Astrocyte of the spinal cord (primary cell): ENCODE measurements around the gene USH1C.

Experiments
- DNase-seq: peaks from one replicate; pipeline ENCODE4 v3.0.0; 2011; ENCODE audit warnings: low read depth, low spot score
- H3K4me3 ChIP-seq: 2 replicates; pipeline ENCODE4 v1.5.1; 2011; ENCODE audit warnings: low read depth, mild to moderate bottlenecking, low read length, moderate library complexity
- CTCF ChIP-seq: IDR thresholded peaks from 2 replicates; pipeline ENCODE4 v1.5.1; 2012; ENCODE audit warnings: low read depth, mild to moderate bottlenecking, low read length, inconsistent platforms
- in situ Hi-C: cut with HindIII; loops from 2 replicates; pipeline ENCODE4 v1.10.0; 2017; ENCODE audit warnings: low sequenced_read_pairs

The USH1C gene

GRCh38 chr11:17506314-17506713 lies 37.9 kb downstream of the USH1C start:
- no peak for TF ChIP-seq CTCF
- H3K4me3 ChIP-seq: no peak overlapping the region
- in situ Hi-C loops: no loop called here
- DNase-seq: no peak

- no peak overlapping the region for H3K4me3 ChIP-seq
- TF ChIP-seq CTCF: no peak
- in situ Hi-C loops: no loop called here
- no peak for DNase-seq
Observed at GRCh38 chr11:17505146-17505545, 39.1 kb downstream of the USH1C start.

- H3K4me3 ChIP-seq: no peak overlapping the region
- in situ Hi-C loops: no loop called here
- TF ChIP-seq CTCF: peak; percentile 92
- DNase-seq: peak; percentile 60
Observed at GRCh38 chr11:17504330-17505107, 39.7 kb downstream of the USH1C start.

- H3K4me3 ChIP-seq: no peak overlapping the region
- no peak for DNase-seq
- in situ Hi-C loops: no loop called here
- no peak for TF ChIP-seq CTCF
Observed at GRCh38 chr11:17502630-17503029, 41.6 kb downstream of the USH1C start.

GRCh38 chr11:17500673-17501072 lies 43.5 kb downstream of the USH1C start:
- no peak for TF ChIP-seq CTCF
- in situ Hi-C loops: no loop called here
- no peak overlapping the region for H3K4me3 ChIP-seq

GRCh38 chr11:17498475-17498874 lies 45.7 kb downstream of the USH1C start:
- no peak for DNase-seq
- in situ Hi-C loops: no loop called here

More at GRCh38 chr11:17500673-17501072, 43.5 kb downstream of the USH1C start:
- DNase-seq: no peak

More at GRCh38 chr11:17498475-17498874, 45.7 kb downstream of the USH1C start:
- no peak overlapping the region for H3K4me3 ChIP-seq
- TF ChIP-seq CTCF: peak; percentile 28
